ENCODE data around the gene G2E3. TPM values are rescaled to one million over a fixed set of nuclear protein-coding genes. Genes with fewer than 3 reads are reported as not detected.
A peak's percentile ranks its signal among the peaks of the same experiment; 100 is the strongest.

Gene G2E3
- total RNA-seq, 4 donors from 2014 or later, result 4.1 to 15.6 (median 11.7) TPM

GRCh38 chr14:30657606-30658163, 98.7 kb downstream of the G2E3 start:
- DNase-seq, result no peak

GRCh38 chr14:30658645-30659044, 99.7 kb downstream of the G2E3 start:
- TF ChIP-seq POLR2A (IDR thresholded peaks at IDR 0.05) (no peak), CTCF (IDR thresholded peaks at IDR 0.05) (no peak)
- intact Hi-C loops (cut with DNase I), result loop anchor here (5.0 kb wide), 1 partner anchor 34 kb away; no protein-coding TSS in a partner anchor
- no peak for DNase-seq

More at GRCh38 chr14:30657606-30658163, 98.7 kb downstream of the G2E3 start:
- intact Hi-C loops (cut with DNase I), result loop anchor here (5.0 kb wide), 1 partner anchor 35 kb away; no protein-coding TSS in a partner anchor
- no peak overlapping the region for H3K27ac ChIP-seq
- H3K27me3 ChIP-seq, result no peaks in the 10 kb centered on the region
- peaks cover 0 to 87% (median 11%) of the 10 kb centered on the region in 3 donors for H3K36me3 ChIP-seq
- TF ChIP-seq POLR2A (IDR thresholded peaks at IDR 0.05) (no peak), CTCF (IDR thresholded peaks at IDR 0.05) (peak in 3 of 6 experiments; percentile 26 to 49 (median 31))
- WGBS, 2 donors, result 36 to 37% methylated on average over 2 of the region's 2 CpGs
- no peaks in the 10 kb centered on the region for H3K9me3 ChIP-seq
- H3K4me3 ChIP-seq, result no peak overlapping the region
- H3K4me1 ChIP-seq, result no peaks in the 10 kb centered on the region

GRCh38 chr14:30669594-30669993, 110.6 kb downstream of the G2E3 start:
- intact Hi-C loops (cut with DNase I), result no loop called here
- Histone ChIP-seq H3K27me3 (no peaks in the 10 kb centered on the region), H3K4me1 (no peaks in the 10 kb centered on the region), H3K27ac (no peak overlapping the region), H3K4me3 (no peak overlapping the region), H3K9me3 (no peaks in the 10 kb centered on the region), H3K36me3 (peaks cover 0 to 47% (median 0%) of the 10 kb centered on the region in 3 donors)
- no peak for DNase-seq
- no peak for TF ChIP-seq POLR2A (IDR thresholded peaks at IDR 0.05)
- TF ChIP-seq CTCF (IDR thresholded peaks at IDR 0.05), result no peak

More at GRCh38 chr14:30658645-30659044, 99.7 kb downstream of the G2E3 start:
- WGBS, 2 donors, result 85 to 92% methylated on average over 3 of the region's 3 CpGs
- Histone ChIP-seq H3K36me3 (peaks cover 0 to 84% (median 7%) of the 10 kb centered on the region in 3 donors), H3K9me3 (no peaks in the 10 kb centered on the region), H3K27ac (no peak overlapping the region), H3K4me3 (no peak overlapping the region), H3K27me3 (no peaks in the 10 kb centered on the region), H3K4me1 (no peaks in the 10 kb centered on the region)

Small RNA genes within 50 kb of the gene (small RNA-seq; reads per million reads assigned to genes)
- 0 reads per million in 4 donors for gene RF02271

Other genes starting within 250 kb of the G2E3 start
- 10 to 100 TPM; 50.4 to 82.1 (median 52.6) TPM for gene SCFD1, start 63.2 kb downstream of the G2E3 start, total RNA-seq